Uterus (tissue), 2 donors: Measurements from ENCODE around the gene RBM10.

Source experiments
- POLR2A ChIP-seq, 2 donors: fragments of 450-650 bp; IDR thresholded peaks; one replicate each; pipeline ENCODE4 v1.6.1; 2016; ENCODE audit warnings: antibody characterized with exemption in 2 of 2, mild to moderate bottlenecking in 1 of 2, moderate library complexity in 1 of 2
- TF ChIP-seq, protein P1 (sequence below), 4 experiments: fragments of 200-600 bp in 2 of 4; fragments of 450-650 bp in 2 of 4; sonication (generic) in 2 of 4; IDR thresholded peaks; one replicate each; pipeline ENCODE4 v1.5.1; 2016 to 2019; ENCODE audit warnings: antibody characterized with exemption in 4 of 4, mild to moderate bottlenecking in 2 of 4, moderate library complexity in 1 of 4

DNA sequence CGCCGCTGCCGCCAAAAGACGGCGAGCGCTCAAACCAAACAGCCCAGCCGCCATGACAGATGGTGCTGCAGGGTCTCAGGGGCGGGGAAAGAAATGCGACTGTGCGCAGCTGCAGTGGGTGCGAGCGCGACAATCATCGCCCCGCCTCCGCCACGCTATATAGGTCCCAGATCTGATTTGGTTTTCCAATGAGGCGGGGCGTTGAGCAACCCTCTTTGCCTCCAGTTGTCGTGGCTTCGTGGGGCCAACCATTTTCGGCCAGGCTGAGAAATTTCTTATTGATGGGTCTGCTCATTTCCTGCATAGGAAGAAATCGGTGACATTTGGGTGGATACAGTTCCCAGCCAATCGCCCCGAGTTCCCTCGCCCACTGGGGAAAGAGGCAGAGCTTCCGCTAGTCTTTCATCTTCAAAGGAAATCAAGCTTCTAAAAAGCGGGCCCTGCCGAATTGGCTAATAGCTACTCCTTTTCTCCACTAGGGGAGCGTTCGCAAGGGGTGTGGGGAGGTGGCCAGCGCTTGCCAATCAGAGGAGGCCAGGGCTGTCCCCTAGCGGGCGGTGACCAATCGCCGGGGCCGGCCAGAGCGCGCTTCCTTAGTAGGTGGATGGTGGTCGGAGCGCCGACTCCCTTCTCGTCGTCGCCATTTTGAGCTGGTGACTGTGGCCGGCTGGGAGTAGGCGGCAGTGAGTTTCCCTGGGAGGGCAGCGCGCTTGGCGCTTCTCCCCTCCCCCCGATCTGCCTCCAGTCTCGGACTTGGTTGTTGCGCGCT is at the start of gene RBM10, which contains the start of gene NDUFB11:
- TF ChIP-seq, protein P1, sequence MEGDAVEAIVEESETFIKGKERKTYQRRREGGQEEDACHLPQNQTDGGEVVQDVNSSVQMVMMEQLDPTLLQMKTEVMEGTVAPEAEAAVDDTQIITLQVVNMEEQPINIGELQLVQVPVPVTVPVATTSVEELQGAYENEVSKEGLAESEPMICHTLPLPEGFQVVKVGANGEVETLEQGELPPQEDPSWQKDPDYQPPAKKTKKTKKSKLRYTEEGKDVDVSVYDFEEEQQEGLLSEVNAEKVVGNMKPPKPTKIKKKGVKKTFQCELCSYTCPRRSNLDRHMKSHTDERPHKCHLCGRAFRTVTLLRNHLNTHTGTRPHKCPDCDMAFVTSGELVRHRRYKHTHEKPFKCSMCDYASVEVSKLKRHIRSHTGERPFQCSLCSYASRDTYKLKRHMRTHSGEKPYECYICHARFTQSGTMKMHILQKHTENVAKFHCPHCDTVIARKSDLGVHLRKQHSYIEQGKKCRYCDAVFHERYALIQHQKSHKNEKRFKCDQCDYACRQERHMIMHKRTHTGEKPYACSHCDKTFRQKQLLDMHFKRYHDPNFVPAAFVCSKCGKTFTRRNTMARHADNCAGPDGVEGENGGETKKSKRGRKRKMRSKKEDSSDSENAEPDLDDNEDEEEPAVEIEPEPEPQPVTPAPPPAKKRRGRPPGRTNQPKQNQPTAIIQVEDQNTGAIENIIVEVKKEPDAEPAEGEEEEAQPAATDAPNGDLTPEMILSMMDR (IDR thresholded peaks at IDR 0.05): peak; percentile 49 to 85 (median 69)
- TF ChIP-seq POLR2A (IDR thresholded peaks at IDR 0.05): peak; percentile 68 to 78
